Astrocyte of the spinal cord (primary cell): ENCODE results near the gene INPP5D.

Experiments used
- DNase-seq: peaks from one replicate; pipeline ENCODE4 v3.0.0; 2011; ENCODE audit warnings: low read depth, low spot score
- H3K4me3 ChIP-seq: 2 replicates; pipeline ENCODE4 v1.5.1; 2011; ENCODE audit warnings: low read depth, mild to moderate bottlenecking, low read length, moderate library complexity
- in situ Hi-C: cut with HindIII; loops from 2 replicates; pipeline ENCODE4 v1.10.0; 2017; ENCODE audit warnings: low sequenced_read_pairs
- TF ChIP-seq, protein P1 (sequence below): IDR thresholded peaks from 2 replicates; pipeline ENCODE4 v1.5.1; 2012; ENCODE audit warnings: low read depth, mild to moderate bottlenecking, low read length, inconsistent platforms

INPP5D gene

GRCh38 chr2:233081232-233081730 lies 21.1 kb downstream of the INPP5D start:
- TF ChIP-seq, protein P1, sequence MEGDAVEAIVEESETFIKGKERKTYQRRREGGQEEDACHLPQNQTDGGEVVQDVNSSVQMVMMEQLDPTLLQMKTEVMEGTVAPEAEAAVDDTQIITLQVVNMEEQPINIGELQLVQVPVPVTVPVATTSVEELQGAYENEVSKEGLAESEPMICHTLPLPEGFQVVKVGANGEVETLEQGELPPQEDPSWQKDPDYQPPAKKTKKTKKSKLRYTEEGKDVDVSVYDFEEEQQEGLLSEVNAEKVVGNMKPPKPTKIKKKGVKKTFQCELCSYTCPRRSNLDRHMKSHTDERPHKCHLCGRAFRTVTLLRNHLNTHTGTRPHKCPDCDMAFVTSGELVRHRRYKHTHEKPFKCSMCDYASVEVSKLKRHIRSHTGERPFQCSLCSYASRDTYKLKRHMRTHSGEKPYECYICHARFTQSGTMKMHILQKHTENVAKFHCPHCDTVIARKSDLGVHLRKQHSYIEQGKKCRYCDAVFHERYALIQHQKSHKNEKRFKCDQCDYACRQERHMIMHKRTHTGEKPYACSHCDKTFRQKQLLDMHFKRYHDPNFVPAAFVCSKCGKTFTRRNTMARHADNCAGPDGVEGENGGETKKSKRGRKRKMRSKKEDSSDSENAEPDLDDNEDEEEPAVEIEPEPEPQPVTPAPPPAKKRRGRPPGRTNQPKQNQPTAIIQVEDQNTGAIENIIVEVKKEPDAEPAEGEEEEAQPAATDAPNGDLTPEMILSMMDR: no peak
- in situ Hi-C loops: no loop called here
- DNase-seq: no peak
- no peak overlapping the region for H3K4me3 ChIP-seq

DNA sequence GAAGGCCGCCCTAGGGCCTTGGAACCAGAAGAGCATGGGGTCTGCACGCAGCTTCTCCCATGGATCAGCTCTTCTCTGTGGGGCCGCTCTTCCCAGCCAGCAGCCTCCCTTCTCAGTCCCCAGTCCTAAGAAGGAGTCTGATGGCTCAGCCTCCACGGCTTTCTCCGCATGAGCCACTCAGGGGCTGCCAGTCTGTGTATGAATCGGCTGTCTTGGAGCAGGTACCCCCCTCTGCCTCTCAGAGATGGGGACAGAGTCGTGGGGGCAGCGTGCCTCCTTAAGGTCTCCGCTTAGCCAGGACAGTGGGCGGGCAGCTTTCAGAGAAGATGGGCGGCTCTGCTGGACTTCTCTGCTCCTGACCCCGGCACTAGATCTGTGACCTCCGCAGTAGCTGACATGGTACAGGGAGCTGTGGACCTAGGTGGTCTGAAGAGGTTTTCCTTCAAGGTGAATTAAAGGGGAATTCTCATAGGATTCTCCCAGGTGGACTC lies 21.6 kb downstream of the INPP5D start:
- no peak for DNase-seq
- in situ Hi-C loops: no loop called here
- TF ChIP-seq, protein P1: no peak
- H3K4me3 ChIP-seq: no peak overlapping the region

DNA sequence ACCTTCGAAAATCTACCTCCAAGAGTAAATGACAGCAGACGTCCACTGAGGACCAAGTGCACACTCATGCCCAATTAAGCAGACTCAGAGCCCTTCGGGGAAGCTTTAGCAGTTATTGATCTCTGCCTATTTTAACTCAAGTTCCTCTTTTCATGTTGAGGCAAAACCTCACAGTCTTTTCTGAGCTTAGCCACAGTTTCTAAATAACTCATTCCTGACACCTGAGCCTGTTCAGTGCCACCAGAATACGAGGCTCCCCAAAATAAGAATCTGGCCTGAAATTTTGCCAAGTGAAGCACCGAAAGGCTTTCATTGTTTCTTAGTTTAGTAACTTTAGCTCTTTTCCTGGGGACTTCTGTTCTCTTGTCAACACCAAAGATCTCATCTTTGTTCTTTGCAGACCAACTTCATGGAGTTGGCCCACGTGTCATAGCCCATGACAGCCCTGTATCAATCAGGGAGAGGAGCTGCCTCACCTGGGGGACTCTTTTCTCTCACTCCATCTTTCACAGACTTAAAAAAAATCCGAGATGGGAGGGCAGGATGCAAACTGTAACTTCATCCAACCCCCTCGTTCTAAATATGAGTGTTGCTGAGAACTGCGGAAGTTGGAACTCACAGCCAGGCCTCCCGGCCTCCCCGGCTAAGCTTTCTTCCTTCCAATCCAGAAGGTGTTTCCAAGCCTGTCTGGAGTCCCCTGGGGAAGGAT lies 22.2 kb downstream of the INPP5D start:
- in situ Hi-C loops: no loop called here
- TF ChIP-seq, protein P1: no peak
- no peak for DNase-seq
- no peak overlapping the region for H3K4me3 ChIP-seq

DNA sequence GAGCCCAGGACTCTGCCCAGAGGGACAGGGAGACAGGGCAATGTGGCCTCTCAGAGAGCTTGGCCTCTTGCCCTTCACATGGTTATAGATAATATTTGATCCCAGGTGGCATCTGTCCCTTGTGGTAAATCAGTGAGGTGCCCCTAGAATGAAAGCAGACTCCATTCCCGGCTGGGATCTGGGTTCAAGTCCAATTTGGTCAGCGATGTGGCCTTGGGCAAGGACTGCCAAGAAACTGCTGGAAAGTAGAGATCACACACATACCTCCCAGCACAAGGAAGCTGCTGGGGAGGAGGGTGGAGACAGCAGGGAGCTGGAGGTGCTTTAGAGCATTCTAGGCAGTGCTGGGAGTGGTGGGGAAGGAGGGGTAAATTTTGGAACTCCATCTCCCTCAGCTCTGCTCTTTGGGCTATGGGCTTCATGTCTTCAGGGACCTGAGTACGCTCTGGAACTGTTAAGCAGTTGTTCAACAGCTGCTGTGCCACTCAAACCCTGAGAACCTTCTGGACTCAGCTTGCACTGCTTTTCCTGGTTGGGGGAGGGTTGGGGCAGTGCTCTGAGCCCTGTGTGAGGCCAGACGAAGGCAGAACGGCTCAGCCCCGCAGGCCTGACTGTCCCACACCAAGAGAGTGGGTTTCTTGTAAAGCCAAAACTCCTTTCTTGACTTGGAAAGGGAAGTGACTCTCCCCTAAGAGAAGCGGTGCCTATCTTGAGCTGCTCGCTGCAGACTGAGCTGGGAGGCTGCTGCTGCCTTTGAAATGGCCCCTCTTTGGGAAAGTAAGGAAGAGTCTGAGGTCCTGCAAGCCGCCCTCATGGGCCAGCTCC lies 23.0 kb downstream of the INPP5D start:
- in situ Hi-C loops: no loop called here
- TF ChIP-seq, protein P1: no peak
- H3K4me3 ChIP-seq: no peak overlapping the region
- DNase-seq: no peak

DNA sequence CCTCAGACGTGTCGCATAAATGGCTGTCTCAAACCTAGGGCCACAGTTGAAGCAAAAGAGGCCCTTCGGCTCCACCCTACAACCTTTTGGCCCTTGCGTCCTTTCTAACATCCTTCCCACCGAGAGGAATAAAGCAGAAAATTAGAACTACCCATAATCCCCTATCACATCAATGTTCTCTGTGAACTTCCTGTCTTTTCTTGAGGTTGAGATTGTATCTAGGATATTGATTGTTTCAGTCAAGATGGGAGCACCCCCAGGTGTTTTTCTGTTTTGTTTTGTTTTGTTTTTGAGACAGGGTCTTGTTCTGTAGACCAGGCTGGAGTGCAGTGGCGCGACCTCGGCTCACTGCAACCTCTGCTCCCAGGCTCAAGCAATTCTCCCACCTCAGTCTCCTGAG lies 23.6 kb downstream of the INPP5D start:
- no peak overlapping the region for H3K4me3 ChIP-seq
- TF ChIP-seq, protein P1: no peak
- in situ Hi-C loops: no loop called here
- DNase-seq: no peak

DNA sequence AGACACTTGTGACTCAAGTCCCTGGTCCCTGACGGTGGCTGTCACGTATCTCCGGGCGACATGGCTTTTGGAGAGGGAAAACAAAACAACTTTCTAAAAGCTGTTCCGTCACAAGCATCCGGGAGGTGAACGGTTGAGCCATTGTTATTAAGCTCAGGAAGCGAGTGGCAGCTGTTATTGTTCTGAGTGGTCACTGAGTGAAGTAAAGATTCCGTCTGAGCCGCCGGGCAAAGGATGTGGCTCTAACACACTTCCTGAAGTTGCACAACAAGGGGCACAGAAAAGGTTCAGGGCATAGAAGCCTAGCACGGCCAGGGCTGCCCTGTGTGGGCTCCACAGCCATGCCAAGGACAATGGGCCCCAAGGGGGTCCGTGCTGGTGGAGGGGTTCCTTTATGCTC lies 24.3 kb downstream of the INPP5D start:
- no peak overlapping the region for H3K4me3 ChIP-seq
- TF ChIP-seq, protein P1: no peak
- in situ Hi-C loops: no loop called here
- no peak for DNase-seq
